ENCODE results near the gene KRTAP9-4.

Gene KRTAP9-4

GRCh38 chr17:41287050-41287449, 37.6 kb downstream of the KRTAP9-4 start (continued):
- TF ChIP-seq SALL2 (tag by site-specific recombination; IDR thresholded peaks at IDR 0.05; ENCODE audit: borderline replicate concordance) (no peak), ZFP3 (tag by site-specific recombination; IDR thresholded peaks at IDR 0.05; ENCODE audit: low read depth) (no peak), ZNF16 (tag by site-specific recombination; IDR thresholded peaks at IDR 0.05; ENCODE audit: low read depth) (no peak), ZNF707 (tag by site-specific recombination; IDR thresholded peaks at IDR 0.05) (no peak), ZNF350 (tag by site-specific recombination; IDR thresholded peaks at IDR 0.05) (no peak), ZNF473 (tag by site-specific recombination; IDR thresholded peaks at IDR 0.05) (no peak)

- no peaks in the 10 kb centered on the region for H3K9me3 ChIP-seq (ENCODE audit: control insufficient read depth, insufficient read depth, low read depth, low read length)
- no peaks in the 10 kb centered on the region for H3K4me1 ChIP-seq (ENCODE audit: control insufficient read depth, insufficient read depth, low read length)
- no peaks in the 10 kb centered on the region for H3K36me3 ChIP-seq (ENCODE audit: control insufficient read depth in 2 of 2, insufficient read depth in 1 of 2, low read length in 2 of 2)
- no peak overlapping the region for H3K4me3 ChIP-seq (ENCODE audit: low read depth, low read length)
- TF ChIP-seq ZNF398 (tag by site-specific recombination; IDR thresholded peaks at IDR 0.05) = no peak
- TF ChIP-seq ZNF140 (tag by site-specific recombination; IDR thresholded peaks at IDR 0.05) = no peak
- TF ChIP-seq ZNF510 (tag by site-specific recombination; IDR thresholded peaks at IDR 0.05; ENCODE audit: insufficient replicate concordance) = no peak
- no peak for TF ChIP-seq ZNF571 (tag by site-specific recombination; IDR thresholded peaks at IDR 0.05)
- TF ChIP-seq ZSCAN16 (tag by site-specific recombination; IDR thresholded peaks at IDR 0.05) = no peak
- TF ChIP-seq ZNF449 (tag by site-specific recombination; IDR thresholded peaks at IDR 0.05) = no peak
- TF ChIP-seq SP3 (tag by site-specific recombination; IDR thresholded peaks at IDR 0.05) = no peak
- TF ChIP-seq ZNF768 (tag by site-specific recombination; IDR thresholded peaks at IDR 0.05) = no peak
- TF ChIP-seq SP7 (tag by site-specific recombination; IDR thresholded peaks at IDR 0.05) = no peak
- TF ChIP-seq, protein P1, sequence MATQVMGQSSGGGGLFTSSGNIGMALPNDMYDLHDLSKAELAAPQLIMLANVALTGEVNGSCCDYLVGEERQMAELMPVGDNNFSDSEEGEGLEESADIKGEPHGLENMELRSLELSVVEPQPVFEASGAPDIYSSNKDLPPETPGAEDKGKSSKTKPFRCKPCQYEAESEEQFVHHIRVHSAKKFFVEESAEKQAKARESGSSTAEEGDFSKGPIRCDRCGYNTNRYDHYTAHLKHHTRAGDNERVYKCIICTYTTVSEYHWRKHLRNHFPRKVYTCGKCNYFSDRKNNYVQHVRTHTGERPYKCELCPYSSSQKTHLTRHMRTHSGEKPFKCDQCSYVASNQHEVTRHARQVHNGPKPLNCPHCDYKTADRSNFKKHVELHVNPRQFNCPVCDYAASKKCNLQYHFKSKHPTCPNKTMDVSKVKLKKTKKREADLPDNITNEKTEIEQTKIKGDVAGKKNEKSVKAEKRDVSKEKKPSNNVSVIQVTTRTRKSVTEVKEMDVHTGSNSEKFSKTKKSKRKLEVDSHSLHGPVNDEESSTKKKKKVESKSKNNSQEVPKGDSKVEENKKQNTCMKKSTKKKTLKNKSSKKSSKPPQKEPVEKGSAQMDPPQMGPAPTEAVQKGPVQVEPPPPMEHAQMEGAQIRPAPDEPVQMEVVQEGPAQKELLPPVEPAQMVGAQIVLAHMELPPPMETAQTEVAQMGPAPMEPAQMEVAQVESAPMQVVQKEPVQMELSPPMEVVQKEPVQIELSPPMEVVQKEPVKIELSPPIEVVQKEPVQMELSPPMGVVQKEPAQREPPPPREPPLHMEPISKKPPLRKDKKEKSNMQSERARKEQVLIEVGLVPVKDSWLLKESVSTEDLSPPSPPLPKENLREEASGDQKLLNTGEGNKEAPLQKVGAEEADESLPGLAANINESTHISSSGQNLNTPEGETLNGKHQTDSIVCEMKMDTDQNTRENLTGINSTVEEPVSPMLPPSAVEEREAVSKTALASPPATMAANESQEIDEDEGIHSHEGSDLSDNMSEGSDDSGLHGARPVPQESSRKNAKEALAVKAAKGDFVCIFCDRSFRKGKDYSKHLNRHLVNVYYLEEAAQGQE (tag by site-specific recombination; IDR thresholded peaks at IDR 0.05) = no peak
- TF ChIP-seq ZNF121 (tag by site-specific recombination; IDR thresholded peaks at IDR 0.05) = no peak
- TF ChIP-seq ZNF585B (tag by site-specific recombination; IDR thresholded peaks at IDR 0.05) = no peak
- no peak for TF ChIP-seq ZBTB17 (tag by site-specific recombination; IDR thresholded peaks at IDR 0.05)
- no peak for TF ChIP-seq MEIS1 (CRISPR knock-in tag; IDR thresholded peaks at IDR 0.05; ENCODE audit: borderline replicate concordance)
- TF ChIP-seq ZNF426 (tag by site-specific recombination; IDR thresholded peaks at IDR 0.05) = no peak
- TF ChIP-seq WT1 (tag by site-specific recombination; IDR thresholded peaks at IDR 0.05) = no peak
- TF ChIP-seq, protein P2, sequence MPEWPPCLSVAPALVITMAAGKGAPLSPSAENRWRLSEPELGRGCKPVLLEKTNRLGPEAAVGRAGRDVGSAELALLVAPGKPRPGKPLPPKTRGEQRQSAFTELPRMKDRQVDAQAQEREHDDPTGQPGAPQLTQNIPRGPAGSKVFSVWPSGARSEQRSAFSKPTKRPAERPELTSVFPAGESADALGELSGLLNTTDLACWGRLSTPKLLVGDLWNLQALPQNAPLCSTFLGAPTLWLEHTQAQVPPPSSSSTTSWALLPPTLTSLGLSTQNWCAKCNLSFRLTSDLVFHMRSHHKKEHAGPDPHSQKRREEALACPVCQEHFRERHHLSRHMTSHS (tag by site-specific recombination; IDR thresholded peaks at IDR 0.05) = no peak
- H3K27ac ChIP-seq (ENCODE audit: extremely low read depth, low read depth, low read length) = no peak overlapping the region
- POLR2A ChIA-PET = no interaction called here
- CTCF ChIA-PET = interaction anchor here (0.5 to 0.9 kb wide), 3 partner anchors 28 to 679 kb away, joined by 3 to 4 read pairs (median 3); no protein-coding TSS in a partner anchor
Measured at GRCh38 chr17:41294016-41294415, 44.5 kb downstream of the KRTAP9-4 start.
